ENCODE data around the gene CD207.

CD207 gene

GRCh38 chr2:70850925-70851324, 15.3 kb upstream of the CD207 start:
- H3K27me3 Mint-ChIP-seq = no peaks in the 10 kb centered on the region
- no peak for DNase-seq (ENCODE audit: low spot score in 2 of 2)
- H3K9me3 Mint-ChIP-seq = no peaks in the 10 kb centered on the region
- peaks cover 2% of the 10 kb centered on the region for H3K36me3 Mint-ChIP-seq (ENCODE audit: insufficient read depth)
- no peak for ATAC-seq (replicated peaks; ENCODE audit: extremely low read depth, poor library complexity, severe bottlenecking)
- H3K4me3 Mint-ChIP-seq = peak overlapping the region; percentile 53
- H3K4me1 Mint-ChIP-seq = peaks cover 32% of the 10 kb centered on the region
- peak overlapping the region; percentile 60 for H3K27ac Mint-ChIP-seq (ENCODE audit: low read depth)

- ATAC-seq (replicated peaks; ENCODE audit: extremely low read depth, poor library complexity, severe bottlenecking) (no peak), DNase-seq (ENCODE audit: low spot score in 2 of 2) (no peak)
- H3K4me3 Mint-ChIP-seq = no peak overlapping the region
- H3K36me3 Mint-ChIP-seq (ENCODE audit: insufficient read depth) = no peaks in the 10 kb centered on the region
- H3K27ac Mint-ChIP-seq (ENCODE audit: low read depth) = no peak overlapping the region
- no peaks in the 10 kb centered on the region for H3K4me1 Mint-ChIP-seq
- peaks cover 10% of the 10 kb centered on the region for H3K27me3 Mint-ChIP-seq
- no peaks in the 10 kb centered on the region for H3K9me3 Mint-ChIP-seq
Observed at GRCh38 chr2:70842401-70842800, 6.8 kb upstream of the CD207 start.

- H3K4me1 Mint-ChIP-seq = no peaks in the 10 kb centered on the region
- no peak overlapping the region for H3K4me3 Mint-ChIP-seq
- no peaks in the 10 kb centered on the region for H3K36me3 Mint-ChIP-seq (ENCODE audit: insufficient read depth)
- no peak for DNase-seq (ENCODE audit: low spot score in 2 of 2)
- no peak overlapping the region for H3K27ac Mint-ChIP-seq (ENCODE audit: low read depth)
- no peak for ATAC-seq (replicated peaks; ENCODE audit: extremely low read depth, poor library complexity, severe bottlenecking)
- peaks cover 10% of the 10 kb centered on the region for H3K27me3 Mint-ChIP-seq
- H3K9me3 Mint-ChIP-seq = no peaks in the 10 kb centered on the region
Observed at GRCh38 chr2:70837980-70838925, 2.6 kb upstream of the CD207 start.

- Mint-ChIP-seq H3K9me3 (no peaks in the 10 kb centered on the region), H3K4me3 (no peak overlapping the region), H3K27ac (ENCODE audit: low read depth) (peak overlapping the region; percentile 75), H3K36me3 (ENCODE audit: insufficient read depth) (no peaks in the 10 kb centered on the region), H3K27me3 (no peaks in the 10 kb centered on the region), H3K4me1 (no peaks in the 10 kb centered on the region)
- no peak for ATAC-seq (replicated peaks; ENCODE audit: extremely low read depth, poor library complexity, severe bottlenecking)
- no peak for DNase-seq (ENCODE audit: low spot score in 2 of 2)
Observed at GRCh38 chr2:70834881-70835280, 735 bp downstream of the CD207 start.

GRCh38 chr2:70834106-70834505, 1.5 kb downstream of the CD207 start:
- Mint-ChIP-seq H3K36me3 (ENCODE audit: insufficient read depth) (no peaks in the 10 kb centered on the region), H3K27ac (ENCODE audit: low read depth) (no peak overlapping the region), H3K4me3 (no peak overlapping the region), H3K4me1 (no peaks in the 10 kb centered on the region), H3K27me3 (no peaks in the 10 kb centered on the region), H3K9me3 (no peaks in the 10 kb centered on the region)
- ATAC-seq (replicated peaks; ENCODE audit: extremely low read depth, poor library complexity, severe bottlenecking) (no peak), DNase-seq (ENCODE audit: low spot score in 2 of 2) (no peak)

- no peak for ATAC-seq (replicated peaks; ENCODE audit: extremely low read depth, poor library complexity, severe bottlenecking)
- Mint-ChIP-seq H3K27ac (ENCODE audit: low read depth) (no peak overlapping the region), H3K9me3 (no peaks in the 10 kb centered on the region)
Observed at GRCh38 chr2:70833246-70833645, 2.4 kb downstream of the CD207 start.

GRCh38 chr2:70832386-70832785, 3.2 kb downstream of the CD207 start:
- no peak overlapping the region for H3K4me3 Mint-ChIP-seq
- ATAC-seq (replicated peaks; ENCODE audit: extremely low read depth, poor library complexity, severe bottlenecking) = no peak
- no peaks in the 10 kb centered on the region for H3K27me3 Mint-ChIP-seq
- H3K36me3 Mint-ChIP-seq (ENCODE audit: insufficient read depth) = no peaks in the 10 kb centered on the region
- no peaks in the 10 kb centered on the region for H3K4me1 Mint-ChIP-seq
- no peak for DNase-seq (ENCODE audit: low spot score in 2 of 2)
- H3K27ac Mint-ChIP-seq (ENCODE audit: low read depth) = no peak overlapping the region
- H3K9me3 Mint-ChIP-seq = no peaks in the 10 kb centered on the region

More at GRCh38 chr2:70833246-70833645, 2.4 kb downstream of the CD207 start:
- H3K27me3 Mint-ChIP-seq = no peaks in the 10 kb centered on the region
- H3K4me1 Mint-ChIP-seq = no peaks in the 10 kb centered on the region
- no peaks in the 10 kb centered on the region for H3K36me3 Mint-ChIP-seq (ENCODE audit: insufficient read depth)
- DNase-seq (ENCODE audit: low spot score in 2 of 2) = no peak
- H3K4me3 Mint-ChIP-seq = no peak overlapping the region

GRCh38 chr2:70831861-70832260, 3.8 kb downstream of the CD207 start:
- ATAC-seq (replicated peaks; ENCODE audit: extremely low read depth, poor library complexity, severe bottlenecking) (no peak), DNase-seq (ENCODE audit: low spot score in 2 of 2) (no peak)
- Mint-ChIP-seq H3K36me3 (ENCODE audit: insufficient read depth) (no peaks in the 10 kb centered on the region), H3K27me3 (no peaks in the 10 kb centered on the region), H3K9me3 (no peaks in the 10 kb centered on the region), H3K4me1 (peaks cover 5% of the 10 kb centered on the region), H3K27ac (ENCODE audit: low read depth) (no peak overlapping the region), H3K4me3 (no peak overlapping the region)

GRCh38 chr2:70830366-70830765, 5.2 kb downstream of the CD207 start:
- Mint-ChIP-seq H3K4me1 (peaks cover 7% of the 10 kb centered on the region), H3K27ac (ENCODE audit: low read depth) (no peak overlapping the region), H3K4me3 (no peak overlapping the region), H3K36me3 (ENCODE audit: insufficient read depth) (no peaks in the 10 kb centered on the region), H3K27me3 (no peaks in the 10 kb centered on the region), H3K9me3 (no peaks in the 10 kb centered on the region)
- DNase-seq (ENCODE audit: low spot score in 2 of 2) (no peak), ATAC-seq (replicated peaks; ENCODE audit: extremely low read depth, poor library complexity, severe bottlenecking) (no peak)

- no peaks in the 10 kb centered on the region for H3K27me3 Mint-ChIP-seq
- no peak overlapping the region for H3K27ac Mint-ChIP-seq (ENCODE audit: low read depth)
- H3K4me3 Mint-ChIP-seq = no peak overlapping the region
- peaks cover 7% of the 10 kb centered on the region for H3K4me1 Mint-ChIP-seq
- no peak for ATAC-seq (replicated peaks; ENCODE audit: extremely low read depth, poor library complexity, severe bottlenecking)
- no peaks in the 10 kb centered on the region for H3K9me3 Mint-ChIP-seq
- H3K36me3 Mint-ChIP-seq (ENCODE audit: insufficient read depth) = no peaks in the 10 kb centered on the region
- no peak for DNase-seq (ENCODE audit: low spot score in 2 of 2)
Observed at GRCh38 chr2:70829916-70830315, 5.7 kb downstream of the CD207 start.

- no peaks in the 10 kb centered on the region for H3K27me3 Mint-ChIP-seq
- no peak overlapping the region for H3K27ac Mint-ChIP-seq (ENCODE audit: low read depth)
- no peaks in the 10 kb centered on the region for H3K36me3 Mint-ChIP-seq (ENCODE audit: insufficient read depth)
- no peak for ATAC-seq (replicated peaks; ENCODE audit: extremely low read depth, poor library complexity, severe bottlenecking)
- H3K9me3 Mint-ChIP-seq = no peaks in the 10 kb centered on the region
- no peak for DNase-seq (ENCODE audit: low spot score in 2 of 2)
- H3K4me1 Mint-ChIP-seq = peaks cover 7% of the 10 kb centered on the region
- no peak overlapping the region for H3K4me3 Mint-ChIP-seq
Observed at GRCh38 chr2:70828914-70829824, 6.4 kb downstream of the CD207 start.

- peaks cover 7% of the 10 kb centered on the region for H3K4me1 Mint-ChIP-seq
- ATAC-seq (replicated peaks; ENCODE audit: extremely low read depth, poor library complexity, severe bottlenecking) (no peak), DNase-seq (ENCODE audit: low spot score in 2 of 2) (no peak)
- H3K27ac Mint-ChIP-seq (ENCODE audit: low read depth) = no peak overlapping the region
- no peaks in the 10 kb centered on the region for H3K9me3 Mint-ChIP-seq
- H3K27me3 Mint-ChIP-seq = no peaks in the 10 kb centered on the region
- H3K4me3 Mint-ChIP-seq = no peak overlapping the region
- H3K36me3 Mint-ChIP-seq (ENCODE audit: insufficient read depth) = no peaks in the 10 kb centered on the region
Observed at GRCh38 chr2:70828115-70828514, 7.5 kb downstream of the CD207 start.

Data from central memory CD8-positive, alpha-beta T cell (primary cell).